Central memory CD4-positive, alpha-beta T cell (primary cell): ENCODE results near the gene SRPK2.
"Not testable (repeated sequence)": the region's sequence is repeated elsewhere in the genome, so short reads cannot be mapped to it uniquely, and the experiment has no call there.

Source experiments
- DNase-seq: peaks from one replicate; pipeline ENCODE4 v3.0.0; 2022

SRPK2 gene

GRCh38 chr7:105336009-105336408 lies 52.7 kb downstream of the SRPK2 start:
- no peak for DNase-seq

- not testable (repeated sequence) for DNase-seq
Observed at GRCh38 chr7:105332661-105333060, 56.1 kb downstream of the SRPK2 start.

- no peak for DNase-seq
Observed at GRCh38 chr7:105330526-105330925, 58.2 kb downstream of the SRPK2 start.

GRCh38 chr7:105327201-105327600 lies 61.5 kb downstream of the SRPK2 start:
- DNase-seq = no peak

- no peak for DNase-seq
Observed at GRCh38 chr7:105325216-105325904, 63.4 kb downstream of the SRPK2 start.

GRCh38 chr7:105324606-105325005 lies 64.1 kb downstream of the SRPK2 start:
- not testable (repeated sequence) for DNase-seq

GRCh38 chr7:105323366-105323765 lies 65.4 kb downstream of the SRPK2 start:
- DNase-seq = no peak

GRCh38 chr7:105322655-105323277 lies 66.0 kb downstream of the SRPK2 start:
- no peak for DNase-seq

- no peak for DNase-seq
Observed at GRCh38 chr7:105321754-105322455, 66.8 kb downstream of the SRPK2 start.

GRCh38 chr7:105320896-105321295 lies 67.8 kb downstream of the SRPK2 start:
- no peak for DNase-seq

- no peak for DNase-seq
Observed at GRCh38 chr7:105319578-105319977, 69.1 kb downstream of the SRPK2 start.

GRCh38 chr7:105316578-105317344 lies 72.0 kb downstream of the SRPK2 start:
- no peak for DNase-seq

GRCh38 chr7:105315357-105315756 lies 73.4 kb downstream of the SRPK2 start:
- DNase-seq = no peak

- no peak for DNase-seq
Observed at GRCh38 chr7:105309235-105310169, 79.2 kb downstream of the SRPK2 start.

GRCh38 chr7:105307163-105307672 lies 81.5 kb downstream of the SRPK2 start:
- DNase-seq = no peak

- DNase-seq = no peak
Observed at GRCh38 chr7:105306298-105306748, 82.4 kb downstream of the SRPK2 start.

- no peak for DNase-seq
Observed at GRCh38 chr7:105305633-105306032, 83.1 kb downstream of the SRPK2 start.

GRCh38 chr7:105304040-105304895 lies 84.5 kb downstream of the SRPK2 start:
- DNase-seq = no peak

GRCh38 chr7:105300587-105300986 lies 88.1 kb downstream of the SRPK2 start:
- DNase-seq = peak; percentile 79

GRCh38 chr7:105298439-105298894 lies 90.3 kb downstream of the SRPK2 start:
- DNase-seq = no peak

- DNase-seq = no peak
Observed at GRCh38 chr7:105297985-105298384, 90.7 kb downstream of the SRPK2 start.
